ENCODE results near the gene FUT9.

Gene FUT9

DNA sequence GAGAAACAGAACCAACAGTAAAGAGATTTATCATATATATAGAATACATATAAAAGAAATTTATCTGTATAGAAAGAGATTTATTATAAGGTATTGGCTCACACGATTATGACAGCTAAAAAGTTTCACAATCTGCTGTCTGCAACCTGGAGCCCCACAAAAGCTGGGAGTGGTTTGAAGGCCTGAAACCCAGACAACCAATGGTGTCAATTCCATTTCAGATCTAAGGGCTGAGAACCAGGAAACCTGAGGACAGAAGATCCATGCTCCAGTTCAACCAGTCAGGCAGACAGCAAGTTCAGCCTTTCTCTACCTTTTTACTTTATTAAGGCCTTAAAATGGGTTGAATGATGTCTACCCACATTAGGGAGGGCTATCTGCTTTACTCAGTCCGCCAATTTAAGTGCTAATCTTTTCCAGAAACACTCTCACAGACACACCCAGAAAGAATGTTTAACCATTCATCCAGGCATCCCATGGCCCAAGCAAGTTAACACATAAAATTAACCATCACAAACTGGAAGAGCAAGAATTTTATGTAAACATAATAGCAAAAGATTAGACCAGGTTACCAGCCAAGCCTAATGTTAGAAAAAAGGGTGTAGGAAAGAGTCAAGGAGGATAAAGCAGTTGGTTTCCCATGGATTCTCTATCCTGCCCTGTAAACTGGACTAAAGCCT lies 170.9 kb downstream of the FUT9 start:
- Mint-ChIP-seq H3K9me3 (ENCODE audit: low read depth) (peaks cover 7% of the 10 kb centered on the region), H3K27me3 (no peaks in the 10 kb centered on the region), H3K4me3 (no peak overlapping the region), H3K4me1 (ENCODE audit: low read depth) (no peaks in the 10 kb centered on the region), H3K36me3 (no peaks in the 10 kb centered on the region), H3K27ac (no peak overlapping the region)

GRCh38 chr6:96194675-96195074 lies 178.9 kb downstream of the FUT9 start:
- H3K9me3 Mint-ChIP-seq (ENCODE audit: low read depth) = no peaks in the 10 kb centered on the region
- no peaks in the 10 kb centered on the region for H3K36me3 Mint-ChIP-seq
- no peak overlapping the region for H3K27ac Mint-ChIP-seq
- no peaks in the 10 kb centered on the region for H3K4me1 Mint-ChIP-seq (ENCODE audit: low read depth)
- H3K27me3 Mint-ChIP-seq = no peaks in the 10 kb centered on the region
- H3K4me3 Mint-ChIP-seq = no peak overlapping the region

DNA sequence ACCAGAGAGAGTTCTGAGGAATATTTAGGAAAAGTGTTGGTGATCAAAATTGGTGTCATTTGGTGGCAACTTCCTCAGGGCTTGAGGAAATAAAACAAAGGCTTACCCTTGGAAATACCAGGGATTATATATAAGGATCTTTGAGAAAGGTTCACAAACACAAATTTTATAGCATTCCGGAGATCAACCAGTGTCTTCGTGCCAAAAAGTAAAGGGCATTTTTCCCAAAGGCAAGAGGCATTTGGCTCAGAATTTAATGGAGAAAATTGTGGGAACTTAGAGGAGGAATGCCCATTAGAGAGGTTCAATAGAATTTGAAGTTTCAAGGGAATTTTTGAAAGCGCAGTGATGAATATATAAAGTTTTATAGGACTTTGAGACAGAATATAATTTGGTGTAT lies 179.5 kb downstream of the FUT9 start:
- Mint-ChIP-seq H3K4me3 (no peak overlapping the region), H3K27ac (no peak overlapping the region), H3K4me1 (ENCODE audit: low read depth) (no peaks in the 10 kb centered on the region), H3K27me3 (no peaks in the 10 kb centered on the region), H3K36me3 (no peaks in the 10 kb centered on the region), H3K9me3 (ENCODE audit: low read depth) (no peaks in the 10 kb centered on the region)

- Mint-ChIP-seq H3K9me3 (ENCODE audit: low read depth) (no peaks in the 10 kb centered on the region), H3K4me3 (no peak overlapping the region), H3K4me1 (ENCODE audit: low read depth) (no peaks in the 10 kb centered on the region), H3K36me3 (no peaks in the 10 kb centered on the region), H3K27ac (no peak overlapping the region), H3K27me3 (no peaks in the 10 kb centered on the region)
Observed at GRCh38 chr6:96196633-96197032, 180.9 kb downstream of the FUT9 start.

GRCh38 chr6:96197241-96197640 lies 181.5 kb downstream of the FUT9 start:
- H3K9me3 Mint-ChIP-seq (ENCODE audit: low read depth) = no peaks in the 10 kb centered on the region

GRCh38 chr6:96202571-96202970 lies 186.8 kb downstream of the FUT9 start:
- Mint-ChIP-seq H3K4me3 (no peak overlapping the region), H3K27me3 (no peaks in the 10 kb centered on the region), H3K4me1 (ENCODE audit: low read depth) (no peaks in the 10 kb centered on the region), H3K27ac (no peak overlapping the region), H3K9me3 (ENCODE audit: low read depth) (no peaks in the 10 kb centered on the region), H3K36me3 (no peaks in the 10 kb centered on the region)

More at GRCh38 chr6:96197241-96197640, 181.5 kb downstream of the FUT9 start:
- Mint-ChIP-seq H3K4me3 (no peak overlapping the region), H3K27me3 (no peaks in the 10 kb centered on the region), H3K36me3 (no peaks in the 10 kb centered on the region), H3K4me1 (ENCODE audit: low read depth) (no peaks in the 10 kb centered on the region), H3K27ac (no peak overlapping the region)

DNA sequence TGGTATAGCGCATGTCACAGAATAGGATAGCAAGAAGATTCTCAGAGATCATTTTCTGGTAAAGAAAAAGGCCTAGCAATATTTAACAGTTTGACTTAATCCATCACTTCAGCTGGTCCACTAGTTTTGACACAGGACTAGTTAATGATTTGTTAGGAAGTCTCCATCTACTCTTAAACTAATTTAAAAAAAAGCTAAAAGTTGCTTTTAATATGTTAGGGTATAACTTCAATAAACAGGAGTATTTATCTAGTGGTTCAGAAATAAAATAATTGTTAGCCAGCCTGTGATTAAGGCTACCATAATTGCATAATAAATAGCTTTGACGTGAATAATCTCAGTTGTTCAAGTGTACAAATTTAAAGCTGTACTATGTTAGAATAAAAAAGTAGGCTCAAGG lies 195.6 kb downstream of the FUT9 start:
- no peaks in the 10 kb centered on the region for H3K9me3 Mint-ChIP-seq (ENCODE audit: low read depth)
- H3K27me3 Mint-ChIP-seq = no peaks in the 10 kb centered on the region
- no peak overlapping the region for H3K27ac Mint-ChIP-seq
- H3K36me3 Mint-ChIP-seq = no peaks in the 10 kb centered on the region
- H3K4me1 Mint-ChIP-seq (ENCODE audit: low read depth) = no peaks in the 10 kb centered on the region
- no peak overlapping the region for H3K4me3 Mint-ChIP-seq

GRCh38 chr6:96212066-96212465 lies 196.3 kb downstream of the FUT9 start:
- Mint-ChIP-seq H3K36me3 (no peaks in the 10 kb centered on the region), H3K27ac (no peak overlapping the region), H3K4me1 (ENCODE audit: low read depth) (no peaks in the 10 kb centered on the region), H3K4me3 (no peak overlapping the region), H3K9me3 (ENCODE audit: low read depth) (no peaks in the 10 kb centered on the region), H3K27me3 (no peaks in the 10 kb centered on the region)

DNA sequence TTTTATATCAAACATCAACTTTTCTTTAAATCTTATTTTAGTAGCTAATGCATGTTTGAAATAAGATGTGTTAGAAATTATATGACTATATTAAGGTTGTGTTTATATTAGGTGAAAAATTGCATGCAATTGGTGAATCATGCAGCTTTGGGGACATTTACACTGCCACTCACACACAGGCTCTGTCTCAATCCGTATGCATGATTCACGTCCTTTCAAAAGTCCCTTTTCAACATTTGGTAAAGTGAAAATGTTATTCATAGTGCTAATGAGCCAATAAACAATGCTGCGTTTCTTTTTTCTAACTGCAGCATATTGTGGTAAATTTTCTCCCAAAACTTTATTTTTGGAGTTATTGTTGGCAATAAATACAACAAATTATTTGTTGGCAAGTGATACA lies 198.0 kb downstream of the FUT9 start:
- no peaks in the 10 kb centered on the region for H3K9me3 Mint-ChIP-seq (ENCODE audit: low read depth)
- no peaks in the 10 kb centered on the region for H3K4me1 Mint-ChIP-seq (ENCODE audit: low read depth)
- no peaks in the 10 kb centered on the region for H3K27me3 Mint-ChIP-seq
- H3K36me3 Mint-ChIP-seq = no peaks in the 10 kb centered on the region
- no peak overlapping the region for H3K27ac Mint-ChIP-seq
- H3K4me3 Mint-ChIP-seq = no peak overlapping the region

- Mint-ChIP-seq H3K9me3 (ENCODE audit: low read depth) (no peaks in the 10 kb centered on the region), H3K27ac (no peak overlapping the region), H3K36me3 (no peaks in the 10 kb centered on the region), H3K27me3 (peaks cover 2% of the 10 kb centered on the region), H3K4me3 (no peak overlapping the region), H3K4me1 (ENCODE audit: low read depth) (no peaks in the 10 kb centered on the region)
Observed at GRCh38 chr6:96223695-96224094, 207.9 kb downstream of the FUT9 start.

DNA sequence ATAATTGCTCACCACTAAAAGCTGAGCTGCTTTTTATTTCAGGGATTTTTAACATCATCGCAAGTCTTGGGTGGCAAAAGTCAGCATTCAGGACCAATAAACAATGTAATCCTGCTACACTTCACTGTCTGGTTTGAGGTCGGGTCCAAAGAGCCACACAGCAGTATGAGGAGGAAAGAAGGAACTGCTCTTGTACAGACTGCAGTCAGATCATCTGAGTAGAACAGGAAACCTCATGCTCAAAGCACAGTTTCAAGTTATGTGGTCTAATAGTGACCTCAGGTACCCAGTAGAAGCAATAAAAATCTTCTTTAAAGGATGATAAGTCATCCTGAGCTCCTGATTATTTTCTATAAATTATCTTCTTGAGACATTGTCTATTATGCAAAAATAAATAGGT lies 211.4 kb downstream of the FUT9 start:
- Mint-ChIP-seq H3K27me3 (peaks cover 3% of the 10 kb centered on the region), H3K27ac (no peak overlapping the region), H3K4me1 (ENCODE audit: low read depth) (no peaks in the 10 kb centered on the region), H3K9me3 (ENCODE audit: low read depth) (no peaks in the 10 kb centered on the region), H3K4me3 (no peak overlapping the region), H3K36me3 (no peaks in the 10 kb centered on the region)

DNA sequence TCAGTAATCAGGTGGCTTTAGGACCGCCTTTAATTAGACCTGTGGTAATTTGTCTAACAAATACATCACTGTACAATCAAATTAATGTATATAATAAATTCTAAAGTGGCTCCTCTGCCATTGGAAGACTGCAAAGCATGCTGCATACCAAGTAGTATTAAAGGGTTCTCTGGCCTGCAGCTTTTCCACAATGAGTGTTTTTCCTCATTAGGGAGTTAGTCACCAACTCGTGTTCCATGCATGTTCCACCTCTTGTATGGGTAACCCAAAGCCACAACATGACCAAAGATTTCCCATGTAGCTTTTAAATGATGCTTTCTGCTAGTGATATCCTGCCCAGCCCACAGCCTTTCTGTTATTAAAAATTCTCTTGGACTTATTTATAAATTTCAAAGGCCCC lies 218.7 kb downstream of the FUT9 start:
- Mint-ChIP-seq H3K4me3 (no peak overlapping the region), H3K9me3 (ENCODE audit: low read depth) (no peaks in the 10 kb centered on the region), H3K36me3 (no peaks in the 10 kb centered on the region), H3K27me3 (peaks cover 6% of the 10 kb centered on the region), H3K4me1 (ENCODE audit: low read depth) (no peaks in the 10 kb centered on the region), H3K27ac (no peak overlapping the region)

DNA sequence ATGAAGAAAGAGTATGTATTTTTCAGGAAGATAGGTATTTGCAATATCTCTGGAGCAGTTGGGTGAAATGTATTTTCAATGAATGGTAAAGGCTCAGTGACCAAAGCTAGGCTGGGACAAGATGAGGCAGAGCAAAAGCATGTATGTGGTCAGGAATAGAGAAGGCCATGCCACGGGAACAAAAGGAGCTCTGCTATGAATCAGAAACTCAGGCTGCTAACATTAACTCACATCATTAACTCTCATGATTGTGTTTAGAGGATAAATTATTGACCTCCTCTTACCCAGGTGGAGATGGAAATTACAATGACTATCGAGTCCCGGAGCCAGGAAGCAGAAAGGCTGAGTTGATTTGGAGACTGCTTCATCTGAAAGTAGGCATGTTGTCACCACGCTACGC lies 220.2 kb downstream of the FUT9 start:
- Mint-ChIP-seq H3K4me3 (no peak overlapping the region), H3K27ac (no peak overlapping the region), H3K9me3 (ENCODE audit: low read depth) (no peaks in the 10 kb centered on the region), H3K27me3 (peaks cover 5% of the 10 kb centered on the region), H3K36me3 (no peaks in the 10 kb centered on the region), H3K4me1 (ENCODE audit: low read depth) (no peaks in the 10 kb centered on the region)

DNA sequence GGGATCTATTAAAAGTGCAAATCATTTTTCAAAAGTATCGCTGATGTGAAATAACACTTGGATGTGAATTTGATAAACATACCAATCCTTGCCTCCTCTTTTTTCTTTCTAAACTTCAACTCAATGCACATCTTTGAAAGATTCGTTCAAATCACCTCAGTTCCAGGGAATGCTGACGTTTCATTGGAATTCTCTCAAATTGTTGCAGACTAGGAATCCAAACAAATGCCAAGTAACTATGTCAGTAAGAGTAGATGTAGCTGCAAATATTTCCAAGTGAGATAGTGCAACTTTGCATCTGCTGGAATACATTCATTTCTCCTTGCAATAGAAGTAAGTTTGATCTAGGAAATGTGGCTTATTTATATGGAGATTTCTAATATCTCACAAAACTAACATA lies 220.7 kb downstream of the FUT9 start:
- H3K4me1 Mint-ChIP-seq (ENCODE audit: low read depth) = no peaks in the 10 kb centered on the region
- no peak overlapping the region for H3K4me3 Mint-ChIP-seq
- peaks cover 5% of the 10 kb centered on the region for H3K27me3 Mint-ChIP-seq
- no peaks in the 10 kb centered on the region for H3K36me3 Mint-ChIP-seq
- no peak overlapping the region for H3K27ac Mint-ChIP-seq
- no peaks in the 10 kb centered on the region for H3K9me3 Mint-ChIP-seq (ENCODE audit: low read depth)

- no peaks in the 10 kb centered on the region for H3K36me3 Mint-ChIP-seq
- H3K4me3 Mint-ChIP-seq = no peak overlapping the region
- no peaks in the 10 kb centered on the region for H3K4me1 Mint-ChIP-seq (ENCODE audit: low read depth)
- H3K9me3 Mint-ChIP-seq (ENCODE audit: low read depth) = no peaks in the 10 kb centered on the region
- H3K27me3 Mint-ChIP-seq = peaks cover 5% of the 10 kb centered on the region
- H3K27ac Mint-ChIP-seq = no peak overlapping the region
Observed at GRCh38 chr6:96237638-96238347, 222.0 kb downstream of the FUT9 start.

- Mint-ChIP-seq H3K36me3 (no peaks in the 10 kb centered on the region), H3K4me1 (ENCODE audit: low read depth) (no peaks in the 10 kb centered on the region), H3K4me3 (no peak overlapping the region), H3K9me3 (ENCODE audit: low read depth) (no peaks in the 10 kb centered on the region), H3K27me3 (no peaks in the 10 kb centered on the region), H3K27ac (no peak overlapping the region)
Observed at GRCh38 chr6:96246563-96246962, 230.8 kb downstream of the FUT9 start.

Data from activated naive CD8-positive, alpha-beta T cell (primary cell).